NCI-H2227 treated with DMSO at 0.1 percent for 48 hours (cell line): ENCODE results near the gene LRMDA.

Experiments
- DNase-seq: peaks from one replicate; lab custom pipeline; 2025; lab: John Stamatoyannopoulos, UW

LRMDA gene

GRCh38 chr10:75449382-75450074, 18.1 kb downstream of the LRMDA start:
- no peak for DNase-seq

- peak; percentile 72 for DNase-seq
These were observed 18.6 kb downstream of the LRMDA start for GRCh38 chr10:75450075-75450445.

DNA sequence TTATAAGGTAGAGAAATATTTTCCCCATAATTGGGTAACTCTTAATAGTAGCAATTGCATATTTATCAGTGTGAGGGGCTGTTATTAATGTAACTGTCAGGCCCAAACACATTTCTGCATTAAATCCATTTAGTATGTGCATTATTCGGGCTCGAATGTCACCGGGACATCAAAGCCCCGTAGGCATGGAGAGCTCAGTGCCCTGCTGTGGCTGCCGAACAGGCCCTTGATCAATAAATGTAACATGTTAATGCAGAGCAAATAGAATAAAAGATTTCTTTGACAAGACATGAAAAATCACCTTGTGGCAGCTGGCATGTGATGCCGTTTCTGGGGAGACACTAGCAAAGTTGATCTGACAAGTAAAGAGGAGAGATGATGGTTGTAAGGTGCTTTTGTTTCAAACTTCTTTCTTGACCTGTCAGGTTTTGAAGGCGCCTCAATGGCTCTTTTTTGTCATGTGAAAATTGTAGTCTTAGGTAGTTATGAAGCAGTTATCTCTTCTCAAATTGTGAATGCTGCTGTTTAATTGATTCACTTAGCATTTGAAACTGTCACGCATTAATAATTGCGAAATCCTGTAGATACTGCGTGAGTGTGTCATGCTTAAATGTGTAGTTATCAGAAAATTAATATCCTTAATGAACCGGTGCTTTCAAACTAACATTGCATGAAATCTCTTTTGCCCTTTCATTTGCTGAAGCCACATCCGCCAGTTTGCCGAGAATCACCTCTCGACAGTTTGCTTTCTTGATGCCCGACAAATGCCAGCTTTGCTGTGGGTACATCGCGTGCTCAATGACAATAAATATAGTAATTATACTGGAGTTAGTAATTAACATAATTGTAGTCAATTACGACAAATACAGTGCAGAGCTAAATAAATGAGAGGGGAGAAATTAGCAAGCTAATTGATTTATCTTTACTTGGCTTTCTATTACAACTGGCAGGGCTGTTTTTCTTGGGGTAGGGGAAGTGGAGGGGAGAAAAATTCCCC, 19.5 kb downstream of the LRMDA start:
- DNase-seq: no peak

- no peak for DNase-seq
These were observed 20.4 kb downstream of the LRMDA start for GRCh38 chr10:75451831-75452230.

DNA sequence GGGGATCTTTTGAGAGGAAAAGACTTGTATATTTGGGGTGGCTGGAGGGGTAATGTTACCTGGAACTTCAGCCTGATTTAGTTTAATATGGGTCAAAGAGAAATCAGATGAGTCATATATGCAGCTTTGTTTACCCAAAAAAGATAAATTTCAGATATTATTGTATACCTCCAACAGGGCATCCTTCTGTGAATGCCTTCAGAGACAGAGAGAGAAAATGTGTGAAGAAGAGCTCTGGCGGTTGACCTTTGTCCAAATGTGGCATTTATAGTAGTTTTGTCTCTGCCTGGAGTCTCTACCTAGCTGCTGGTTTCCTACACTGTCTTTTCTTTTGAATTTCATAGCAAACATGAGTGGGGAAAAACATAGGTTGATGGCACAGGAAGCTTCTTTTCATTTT, 21.6 kb downstream of the LRMDA start:
- no peak for DNase-seq

GRCh38 chr10:75456122-75456521, 24.7 kb downstream of the LRMDA start:
- no peak for DNase-seq

GRCh38 chr10:75460059-75460458, 28.6 kb downstream of the LRMDA start:
- no peak for DNase-seq

DNA sequence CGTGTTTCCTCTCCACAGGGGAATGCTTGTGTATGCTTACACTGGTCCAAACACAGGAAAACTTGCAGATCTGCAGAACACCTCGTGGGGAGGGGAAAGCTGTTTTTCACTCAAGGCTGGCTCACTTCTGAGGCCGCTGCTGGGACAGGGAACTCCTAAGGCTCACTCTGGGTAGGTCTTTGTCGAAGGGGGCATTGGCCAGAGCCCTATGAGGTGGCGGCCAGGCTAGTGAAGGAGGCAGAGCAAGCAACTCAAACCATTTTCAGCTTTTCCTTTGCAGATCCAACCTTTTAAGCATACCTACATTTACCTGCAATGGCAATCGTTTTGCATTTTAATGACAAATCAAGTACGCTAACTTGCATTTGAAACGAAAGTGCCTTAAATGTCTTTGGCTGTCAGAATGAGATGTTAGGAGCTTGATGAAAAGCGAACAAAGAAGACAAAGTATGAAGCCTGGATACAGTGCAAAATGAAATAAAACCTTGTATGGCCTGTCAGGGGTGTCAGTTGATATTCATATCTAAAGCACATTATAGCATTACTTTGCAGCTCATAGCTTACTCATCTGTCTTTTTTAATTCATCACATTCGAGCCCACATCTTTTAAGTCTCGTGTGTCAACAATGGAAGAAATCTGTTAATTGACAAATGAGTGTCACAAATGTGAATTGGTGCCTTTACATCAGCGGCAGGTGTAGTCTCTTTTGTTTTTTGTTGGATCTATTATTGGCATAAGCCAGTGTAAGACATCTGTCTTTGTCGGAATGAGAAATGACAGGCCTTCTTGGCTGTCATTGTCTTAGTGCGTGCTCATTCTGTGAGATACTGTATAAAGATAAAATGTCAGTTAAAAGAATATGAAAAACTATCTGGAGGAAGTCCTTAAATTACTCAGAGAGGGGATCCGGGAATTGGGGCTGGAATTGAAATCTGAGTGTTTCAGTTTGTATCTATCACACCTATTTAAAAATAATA, 30.5 kb downstream of the LRMDA start:
- no peak for DNase-seq

- DNase-seq: no peak
These were observed 31.4 kb downstream of the LRMDA start for GRCh38 chr10:75462865-75463264.

DNA sequence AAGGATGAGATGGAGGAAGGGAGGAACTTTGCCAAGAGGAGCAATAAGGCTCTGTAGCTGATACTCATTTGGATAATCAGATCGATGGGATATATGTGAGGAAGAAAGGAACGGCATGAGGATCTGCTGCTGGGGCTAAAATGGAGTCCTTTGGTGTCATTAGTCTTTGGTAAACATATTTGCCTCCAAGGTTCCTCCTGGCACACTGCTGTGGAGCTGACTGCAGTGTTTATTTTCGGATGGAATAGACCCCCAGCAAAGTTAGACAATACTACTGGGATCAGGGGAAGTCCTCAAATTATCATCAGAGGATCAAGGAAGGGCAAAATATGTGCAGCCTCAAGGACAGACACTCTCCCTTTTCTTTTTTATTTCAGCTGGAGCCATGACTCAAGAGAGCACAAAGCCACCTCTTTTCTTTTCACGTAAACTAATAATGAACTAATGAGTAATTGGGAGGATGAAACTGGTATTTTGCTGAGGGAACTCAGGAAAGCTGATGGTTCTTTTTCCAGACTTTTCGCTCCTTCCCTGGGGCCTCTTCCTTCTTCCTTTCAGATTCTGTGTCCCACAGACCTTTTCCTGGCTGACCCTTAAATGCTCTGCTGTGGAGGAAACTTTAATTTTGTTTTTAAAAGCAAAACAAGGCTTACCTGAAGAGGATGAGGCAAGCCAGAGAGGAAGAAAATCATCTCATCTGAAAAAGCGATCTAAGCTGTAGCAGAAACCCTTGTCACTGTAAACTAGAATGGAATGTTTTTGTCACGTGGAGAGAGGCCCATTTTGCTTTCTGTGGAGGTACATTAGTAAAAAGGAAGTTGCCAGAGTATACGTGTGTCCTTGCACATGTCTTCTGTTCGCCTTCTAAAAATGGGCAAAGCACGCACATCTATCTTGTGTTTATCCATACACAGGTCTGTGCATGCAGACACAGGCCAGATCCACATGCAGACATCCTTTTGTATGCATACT, 33.3 kb downstream of the LRMDA start:
- DNase-seq: no peak

DNA sequence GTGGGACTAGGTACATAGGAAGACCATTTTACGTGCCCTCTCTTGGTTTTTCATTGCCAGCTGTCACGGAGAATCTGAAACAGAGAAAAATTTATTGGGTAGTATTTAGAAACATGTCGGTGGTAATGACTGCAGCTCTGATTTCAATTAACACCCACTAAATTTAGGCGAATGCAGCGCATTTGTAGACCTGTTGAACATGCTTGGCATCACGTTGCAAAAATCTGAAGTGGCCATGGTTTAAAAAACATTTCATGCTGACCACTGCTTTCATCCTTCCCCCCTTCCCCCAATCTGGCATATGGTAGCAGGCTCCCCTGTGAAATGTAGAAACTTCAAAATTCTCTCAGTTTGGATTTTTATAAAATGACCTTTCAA, 34.0 kb downstream of the LRMDA start:
- DNase-seq: no peak

- DNase-seq: no peak
These were observed 34.6 kb downstream of the LRMDA start for GRCh38 chr10:75466001-75466400.

DNA sequence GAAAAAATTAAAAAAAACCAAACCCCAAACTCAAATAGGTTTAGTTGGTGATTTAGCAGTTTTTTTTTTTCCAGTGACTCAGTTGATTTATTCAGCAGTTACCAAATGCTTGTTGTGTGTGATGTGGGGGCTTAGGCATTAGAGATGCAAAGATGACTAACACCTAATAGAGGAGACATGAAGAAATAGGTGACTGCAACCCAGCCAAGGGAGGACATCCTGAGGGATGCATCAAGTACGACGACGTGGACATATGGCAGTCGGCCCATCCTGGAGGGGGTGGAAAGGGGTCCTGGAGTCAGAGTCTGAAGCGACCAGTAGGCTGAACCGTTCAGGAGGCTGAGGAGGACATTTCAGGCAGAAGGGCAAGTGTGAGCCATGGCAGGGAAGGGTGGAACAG, 35.5 kb downstream of the LRMDA start:
- no peak for DNase-seq

DNA sequence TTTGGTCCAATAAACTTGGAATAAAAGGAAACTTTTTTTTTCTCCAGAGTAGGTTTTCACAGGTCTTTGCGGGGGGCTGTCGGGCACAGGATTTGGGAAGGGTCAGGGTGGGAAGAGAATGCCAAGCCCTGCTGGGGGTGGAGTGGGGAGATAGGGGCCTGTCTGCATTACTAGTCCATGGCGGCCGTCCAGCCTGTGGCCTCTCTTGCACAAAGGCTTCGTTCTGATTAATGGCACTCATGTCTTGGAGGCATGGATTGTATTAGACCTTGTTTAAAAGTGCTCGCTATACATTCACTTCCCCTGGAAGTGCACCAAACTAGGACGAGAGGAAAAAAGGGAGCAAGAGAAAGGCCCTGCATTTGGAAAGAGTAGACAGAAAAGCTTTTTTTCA, 37.2 kb downstream of the LRMDA start:
- no peak for DNase-seq

DNA sequence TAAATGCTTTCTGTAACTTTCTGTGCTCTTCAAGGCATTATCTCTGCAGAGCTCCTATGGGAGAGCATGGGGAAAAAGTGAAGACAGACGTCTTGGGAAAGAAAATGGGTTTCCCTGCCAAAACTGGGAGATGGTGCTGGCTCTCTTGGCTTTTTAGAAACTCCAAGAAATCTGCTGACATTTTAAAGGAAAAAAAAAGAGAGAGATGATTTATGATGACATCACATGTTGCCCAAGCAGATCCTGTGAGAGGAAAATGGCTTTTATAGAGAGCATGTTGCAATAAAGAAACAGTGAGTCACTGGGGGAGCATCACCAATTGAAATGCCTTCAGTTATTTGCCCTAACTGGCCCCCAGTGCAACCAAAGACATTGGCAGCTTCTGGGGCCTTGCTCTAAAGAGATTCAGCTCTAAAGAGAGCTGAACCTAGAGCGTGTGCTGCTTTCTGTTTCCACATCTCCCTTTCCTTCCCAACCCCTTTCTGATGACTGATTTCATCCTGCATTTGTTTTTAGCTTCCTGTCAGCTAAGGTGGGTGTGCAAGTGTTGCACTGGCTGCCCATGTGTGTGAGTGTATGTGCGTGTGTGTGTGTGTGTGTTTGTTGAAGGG, 37.7 kb downstream of the LRMDA start:
- DNase-seq: no peak

- DNase-seq: no peak
These were observed 39.5 kb downstream of the LRMDA start for GRCh38 chr10:75470901-75471300.

GRCh38 chr10:75472685-75473084, 41.3 kb downstream of the LRMDA start:
- DNase-seq: no peak

DNA sequence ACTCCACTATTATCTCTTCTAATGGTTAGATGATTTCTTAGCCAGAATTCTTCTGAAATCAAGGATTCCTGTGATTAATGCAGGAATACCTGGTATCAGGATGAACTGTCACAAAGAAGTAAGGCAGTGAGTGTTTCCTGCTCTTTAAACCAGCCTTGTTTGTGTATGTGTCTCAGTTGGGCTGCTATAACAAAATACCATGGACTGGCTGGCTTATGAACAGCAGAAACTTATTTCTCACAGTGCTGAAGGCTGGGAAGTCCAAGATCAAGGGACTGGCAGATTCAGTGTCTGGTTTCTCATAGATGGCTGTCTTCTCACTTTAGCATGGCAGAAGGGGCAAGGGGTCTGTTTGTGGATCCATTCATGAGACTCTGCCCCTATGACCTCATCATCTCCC, 42.7 kb downstream of the LRMDA start:
- no peak for DNase-seq

DNA sequence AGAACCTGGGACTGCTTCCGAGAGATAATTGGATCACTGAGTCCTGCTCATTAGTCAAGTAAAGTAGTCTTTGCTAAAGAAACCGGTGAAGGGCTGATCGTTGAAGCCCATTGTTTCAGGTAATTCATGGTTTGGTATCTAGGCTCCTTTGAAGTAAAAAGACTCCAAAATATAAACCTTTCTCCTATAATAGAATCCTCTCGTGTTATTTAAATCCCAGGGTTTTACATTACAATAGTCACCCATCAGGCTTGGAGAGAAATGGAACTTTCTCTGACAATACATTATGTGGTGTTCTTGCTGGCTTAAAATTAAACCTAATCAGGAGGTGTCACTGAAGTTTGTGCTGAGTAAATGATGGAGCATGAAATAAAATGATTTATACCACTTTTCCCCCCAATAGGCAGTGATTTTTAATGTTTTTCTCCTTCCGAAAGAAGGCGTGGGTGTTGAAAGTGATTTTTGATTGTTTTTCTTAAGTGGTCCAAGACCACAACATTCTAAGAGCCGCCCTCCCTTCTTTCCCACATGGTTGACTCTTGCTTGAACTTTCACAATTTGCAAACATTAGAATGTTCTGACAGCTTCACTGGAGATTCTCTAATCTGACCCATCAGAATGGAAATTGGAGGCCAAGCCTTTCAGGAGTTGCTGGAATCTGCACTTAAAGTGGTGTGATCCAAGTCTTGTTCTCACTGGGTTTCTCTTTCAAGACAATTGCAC, 44.2 kb downstream of the LRMDA start:
- no peak for DNase-seq

- no peak for DNase-seq
These were observed 45.1 kb downstream of the LRMDA start for GRCh38 chr10:75476569-75476968.
